ENCODE data around the gene CCDC186.

CCDC186 gene

DNA sequence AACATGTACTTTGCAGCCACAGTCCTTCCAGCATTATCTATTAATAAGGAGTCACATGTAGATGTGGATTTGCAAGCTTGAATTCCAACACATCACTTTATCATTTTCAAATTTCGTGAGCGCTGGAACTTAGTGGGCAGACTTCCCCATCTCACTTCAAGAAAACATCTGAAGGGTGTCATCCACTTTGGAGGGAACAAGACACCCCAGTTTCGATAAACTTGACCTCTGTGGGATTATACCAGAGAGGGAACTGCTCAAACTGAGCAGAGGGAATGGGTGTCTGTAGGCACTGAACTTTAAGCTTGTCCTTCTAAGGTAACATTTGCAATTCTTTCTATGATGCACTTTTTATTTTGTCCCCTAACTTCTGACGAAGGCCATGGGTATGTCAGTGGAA lies 102.8 kb downstream of the CCDC186 start:
- FAIRE-seq (no peak), DNase-seq (ENCODE audit: low spot score) (no peak)

All from urothelium cell line (cell line).